Mesenchymal stem cell (in vitro differentiated cells and primary cell): ENCODE results near the gene DDX56.
"Not testable (repeated sequence)": the region's sequence is repeated elsewhere in the genome, so short reads cannot be mapped to it uniquely, and the experiment has no call there.

ENCODE experiments used
- DNase-seq: peaks from one replicate; pipeline ENCODE4 v3.0.0-alpha.2; 2013
- H2AFZ ChIP-seq: one replicate; pipeline ENCODE4 v1.6.1; 2013; ENCODE audit warnings: low read depth, mild to moderate bottlenecking, control low read depth, inconsistent platforms, low read length, moderate library complexity
- H2AK5ac ChIP-seq: 2 replicates; pipeline ENCODE4 v1.6.1; 2013; ENCODE audit warnings: low read length, moderate library complexity, mild to moderate bottlenecking, inconsistent platforms; ENCODE audit not compliant: severe bottlenecking
- H2BK120ac ChIP-seq: one replicate; pipeline ENCODE4 v1.6.1; 2013; ENCODE audit warnings: low read depth, mild to moderate bottlenecking, inconsistent platforms, low read length, moderate library complexity
- H2BK12ac ChIP-seq, 2 experiments: one replicate each; pipeline ENCODE4 v1.6.1; 2013; ENCODE audit warnings: inconsistent platforms in 2 of 2, low read length in 2 of 2, mild to moderate bottlenecking in 2 of 2, moderate library complexity in 2 of 2, control low read depth in 1 of 2
- H2BK15ac ChIP-seq: one replicate; pipeline ENCODE4 v1.6.1; 2013; ENCODE audit warnings: mild to moderate bottlenecking, low read depth, inconsistent platforms; ENCODE audit not compliant: poor library complexity, severe bottlenecking
- H2BK5ac ChIP-seq: 2 replicates; pipeline ENCODE4 v1.6.1; 2013; ENCODE audit warnings: low read depth, mild to moderate bottlenecking, low read length, control low read depth, inconsistent platforms; ENCODE audit not compliant: poor library complexity, severe bottlenecking
- H3K14ac ChIP-seq, 2 experiments: one replicate each; pipeline ENCODE4 v1.6.1; 2013; ENCODE audit warnings: inconsistent platforms in 2 of 2, low read length in 2 of 2, control low read depth in 1 of 2, mild to moderate bottlenecking in 1 of 2, moderate library complexity in 1 of 2
- H3K18ac ChIP-seq, 2 experiments: one replicate each; pipeline ENCODE4 v1.6.1; 2013; ENCODE audit warnings: inconsistent platforms in 2 of 2, low read length in 2 of 2, control low read depth in 1 of 2, low read depth in 1 of 2, mild to moderate bottlenecking in 1 of 2
- H3K23ac ChIP-seq, 2 experiments: one replicate each; pipeline ENCODE4 v1.6.1; 2013; ENCODE audit warnings: inconsistent platforms in 2 of 2, low read length in 2 of 2, mild to moderate bottlenecking in 2 of 2, moderate library complexity in 2 of 2, control low read depth in 1 of 2
- H3K27ac ChIP-seq: 2 replicates; pipeline ENCODE4 v1.5.1; 2013; ENCODE audit warnings: mild to moderate bottlenecking, moderate library complexity, low read length, control low read depth, inconsistent platforms; ENCODE audit not compliant: poor library complexity, severe bottlenecking
- H3K27me3 ChIP-seq, 2 experiments: 2 replicates each; pipeline versions ENCODE4 v1.6.1 to v1.7.0; 2013; ENCODE audit warnings: low read length in 2 of 2, mild to moderate bottlenecking in 2 of 2, moderate library complexity in 2 of 2, control low read depth in 1 of 2, inconsistent platforms in 1 of 2; ENCODE audit not compliant: control insufficient read depth in 1 of 2, insufficient read depth in 1 of 2
- H3K36me3 ChIP-seq, 2 experiments: 2 replicates each; pipeline versions ENCODE4 v1.6.1 to v1.7.0; 2013; ENCODE audit warnings: low read length in 2 of 2, control low read depth in 1 of 2, inconsistent platforms in 1 of 2, low read depth in 1 of 2, mild to moderate bottlenecking in 1 of 2; ENCODE audit not compliant: insufficient read depth in 2 of 2, control insufficient read depth in 1 of 2
- H3K4ac ChIP-seq, 2 experiments: one replicate each; pipeline ENCODE4 v1.6.1; 2013; ENCODE audit warnings: inconsistent platforms in 2 of 2, low read length in 2 of 2, mild to moderate bottlenecking in 2 of 2, moderate library complexity in 2 of 2, control low read depth in 1 of 2, low read depth in 1 of 2
- H3K4me1 ChIP-seq: 2 replicates; pipeline ENCODE4 v1.6.1; 2013; ENCODE audit warnings: low read depth, low read length, control low read depth; ENCODE audit not compliant: control insufficient read depth, insufficient read depth
- H3K4me2 ChIP-seq: 2 replicates; pipeline ENCODE4 v1.6.1; 2013; ENCODE audit warnings: low read length, mild to moderate bottlenecking, inconsistent platforms; ENCODE audit not compliant: poor library complexity, severe bottlenecking
- H3K4me3 ChIP-seq, 2 experiments: 2 replicates each; pipeline versions ENCODE4 v1.5.1 to v1.7.0; 2013; ENCODE audit warnings: low read length in 2 of 2, mild to moderate bottlenecking in 2 of 2, control low read depth in 1 of 2, low read depth in 1 of 2; ENCODE audit not compliant: insufficient read depth in 1 of 2
- H3K79me1 ChIP-seq: replicated peaks from 2 replicates; pipeline ENCODE4 v1.6.1; 2013; ENCODE audit warnings: mild to moderate bottlenecking, control low read depth, low read length, inconsistent platforms; ENCODE audit not compliant: poor library complexity, severe bottlenecking
- H3K9ac ChIP-seq: 2 replicates; pipeline ENCODE4 v1.7.0; 2013; ENCODE audit warnings: mild to moderate bottlenecking, low read length, moderate library complexity
- H3K9me3 ChIP-seq: 2 replicates; pipeline ENCODE4 v1.7.0; 2013; ENCODE audit warnings: mild to moderate bottlenecking, low read length; ENCODE audit not compliant: control insufficient read depth
- H4K8ac ChIP-seq: one replicate; pipeline ENCODE4 v1.6.1; 2013; ENCODE audit warnings: inconsistent platforms, mild to moderate bottlenecking, low read length, moderate library complexity
- H4K91ac ChIP-seq: one replicate; pipeline ENCODE4 v1.6.1; 2013; ENCODE audit warnings: mild to moderate bottlenecking, low read length, inconsistent platforms
- WGBS: methylation state at CpG from one replicate; pipeline ENCODE4 v1.1.7; 2013; ENCODE audit warnings: mixed read lengths; 5-methylcytosine and 5-hydroxymethylcytosine counted together

Gene DDX56

DNA sequence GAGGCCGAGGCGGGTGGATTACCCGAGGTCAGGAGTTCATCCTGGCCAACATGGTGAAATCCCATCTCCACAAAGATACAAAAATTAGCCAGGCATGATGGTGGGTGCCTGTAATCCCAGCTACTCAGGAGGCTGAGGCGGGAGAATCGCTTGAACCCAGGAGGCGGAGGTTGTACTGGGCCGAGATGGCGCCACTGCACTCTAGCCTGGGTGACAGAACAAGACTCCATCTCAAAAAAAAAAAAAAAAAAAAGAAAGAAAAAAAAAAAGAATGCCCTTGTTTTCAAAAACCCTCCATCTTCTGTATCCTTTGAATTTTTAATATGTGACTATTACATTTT, 11.1 kb downstream of the DDX56 start:
- not testable (repeated sequence) for H2BK15ac ChIP-seq, H3K14ac ChIP-seq, H4K8ac ChIP-seq, H3K23ac ChIP-seq, H3K9ac ChIP-seq, H3K18ac ChIP-seq, H2AK5ac ChIP-seq, H3K9me3 ChIP-seq, H3K27ac ChIP-seq, H2BK5ac ChIP-seq, H2AFZ ChIP-seq, H2BK12ac ChIP-seq, H4K91ac ChIP-seq, H3K4ac ChIP-seq, H3K4me3 ChIP-seq, DNase-seq, H3K4me2 ChIP-seq, H2BK120ac ChIP-seq, H3K27me3 ChIP-seq
- Histone ChIP-seq H3K79me1 (peaks cover 17% of the 10 kb centered on the region), H3K36me3 (peaks cover 43 to 44% of the 10 kb centered on the region in 2 experiments), H3K4me1 (peaks cover 15% of the 10 kb centered on the region)
- WGBS, result 94% methylated on average over 3 of the region's 8 CpGs

DNA sequence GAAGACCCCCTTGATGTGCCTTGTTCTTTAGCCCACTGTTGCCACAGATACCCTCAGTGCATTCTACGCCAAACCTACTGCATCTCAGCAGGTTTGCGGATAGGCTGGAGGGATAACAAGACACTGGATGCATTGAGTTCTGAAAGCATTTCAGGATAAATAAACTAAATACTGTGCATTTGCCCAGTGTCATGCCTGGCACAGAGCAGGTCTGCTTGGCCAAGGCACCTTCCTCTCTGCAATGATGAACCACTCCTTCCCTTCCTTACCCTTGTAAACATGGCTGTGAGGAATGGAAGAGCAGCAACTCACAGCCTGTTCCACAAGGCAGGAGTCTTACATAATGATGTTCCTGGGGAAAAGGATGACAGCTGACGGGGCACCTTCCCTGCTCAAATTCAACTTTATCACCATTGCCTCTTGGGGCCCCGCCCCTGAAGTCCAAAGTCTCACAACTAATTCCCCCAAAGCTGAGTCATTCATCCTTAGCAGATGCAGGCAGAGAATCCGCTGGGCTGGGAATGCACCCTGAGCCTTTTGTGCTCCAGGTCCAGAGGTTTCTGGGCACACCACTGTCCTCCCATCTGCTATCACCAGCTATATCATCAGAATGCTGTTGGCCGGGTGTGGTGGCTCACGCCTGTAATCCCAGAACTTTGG, 11.6 kb downstream of the DDX56 start:
- Histone ChIP-seq H4K91ac (no peak overlapping the region), H3K4me1 (peaks cover 15% of the 10 kb centered on the region), H3K18ac (no peak overlapping the region), H3K4me2 (no peak overlapping the region), H3K9me3 (no peaks in the 10 kb centered on the region), H2AFZ (no peak overlapping the region), H3K23ac (no peak overlapping the region), H2BK12ac (no peak overlapping the region), H3K36me3 (peaks cover 38 to 39% of the 10 kb centered on the region in 2 experiments), H3K9ac (no peak overlapping the region), H3K4me3 (no peak overlapping the region), H4K8ac (no peak overlapping the region), H3K27ac (no peak overlapping the region), H3K14ac (no peak overlapping the region), H3K27me3 (no peaks in the 10 kb centered on the region), H2BK15ac (peak overlapping the region; percentile 1), H2BK5ac (no peak overlapping the region), H2BK120ac (no peak overlapping the region), H3K4ac (no peak overlapping the region), H3K79me1 (peaks cover 17% of the 10 kb centered on the region), H2AK5ac (no peak overlapping the region)
- DNase-seq, result peak; percentile 53
- WGBS, result 81% methylated on average over 6 of the region's 7 CpGs

DNA sequence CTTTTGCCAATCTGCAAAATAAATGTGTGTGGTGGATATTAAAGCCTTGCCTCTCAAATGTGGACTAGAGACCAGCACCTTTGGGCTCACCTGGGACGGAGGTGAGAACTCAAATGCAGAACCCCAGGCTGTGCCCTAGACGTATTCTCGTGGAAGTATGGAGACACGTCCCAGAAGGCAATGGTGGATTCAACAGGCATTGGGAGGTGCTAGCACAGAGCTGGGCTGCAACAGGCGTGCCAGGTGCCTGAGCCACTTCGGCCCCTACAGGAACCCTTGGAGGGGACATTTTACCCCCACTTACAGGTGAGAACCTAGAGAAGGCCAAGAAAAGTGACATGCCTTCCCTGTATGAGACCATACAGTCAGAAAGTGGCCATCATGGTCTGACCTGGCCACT, 12.2 kb downstream of the DDX56 start:
- WGBS, result 94% methylated on average over 6 of the region's 6 CpGs
- Histone ChIP-seq H2BK5ac (no peak overlapping the region), H4K91ac (no peak overlapping the region), H2AFZ (no peak overlapping the region), H2BK15ac (no peak overlapping the region), H2BK120ac (no peak overlapping the region), H3K4me3 (no peak overlapping the region), H3K14ac (no peak overlapping the region), H3K9ac (no peak overlapping the region), H3K23ac (no peak overlapping the region), H3K9me3 (no peaks in the 10 kb centered on the region), H3K36me3 (peaks cover 32 to 34% of the 10 kb centered on the region in 2 experiments), H2BK12ac (no peak overlapping the region), H3K4me2 (no peak overlapping the region), H4K8ac (no peak overlapping the region), H3K4ac (no peak overlapping the region), H3K4me1 (peaks cover 15% of the 10 kb centered on the region), H3K18ac (no peak overlapping the region), H2AK5ac (no peak overlapping the region), H3K27me3 (no peaks in the 10 kb centered on the region), H3K27ac (no peak overlapping the region), H3K79me1 (peaks cover 17% of the 10 kb centered on the region)
- no peak for DNase-seq

DNA sequence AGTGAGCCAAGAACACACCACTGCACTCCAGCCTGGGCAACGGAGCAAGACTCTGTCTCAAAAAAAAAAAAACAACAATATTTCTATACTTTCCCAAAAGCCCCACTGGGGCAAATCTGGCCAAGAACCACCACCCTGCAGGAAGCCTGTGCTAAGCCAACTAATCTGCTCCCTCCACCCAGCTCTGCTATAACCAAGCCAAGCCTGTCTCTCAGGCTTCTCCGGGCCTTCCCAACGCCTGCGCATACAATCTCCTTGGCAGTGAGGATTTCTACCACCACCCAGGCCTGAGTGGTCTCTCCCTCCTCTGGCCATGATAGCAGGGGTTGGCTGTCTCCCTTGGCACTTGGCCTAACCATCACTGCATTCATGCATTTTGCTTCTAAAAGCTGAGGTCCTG, 14.2 kb downstream of the DDX56 start:
- peaks cover 14% of the 10 kb centered on the region in 2 experiments for H3K36me3 ChIP-seq
- no peak overlapping the region for H3K18ac ChIP-seq
- no peak overlapping the region for H2AK5ac ChIP-seq
- no peak overlapping the region for H4K91ac ChIP-seq
- H3K9ac ChIP-seq, result no peak overlapping the region
- no peak overlapping the region for H2BK5ac ChIP-seq
- H3K9me3 ChIP-seq, result no peaks in the 10 kb centered on the region
- no peak overlapping the region for H2BK12ac ChIP-seq
- no peaks in the 10 kb centered on the region for H3K27me3 ChIP-seq
- no peak overlapping the region for H2AFZ ChIP-seq
- H3K4me3 ChIP-seq, result no peak overlapping the region
- peaks cover 10% of the 10 kb centered on the region for H3K79me1 ChIP-seq
- no peak overlapping the region for H3K14ac ChIP-seq
- H3K23ac ChIP-seq, result no peak overlapping the region
- H3K4me2 ChIP-seq, result no peak overlapping the region
- no peak for DNase-seq
- H3K4ac ChIP-seq, result no peak overlapping the region
- WGBS, result 90% methylated on average over 4 of the region's 4 CpGs
- H4K8ac ChIP-seq, result no peak overlapping the region
- H3K27ac ChIP-seq, result no peak overlapping the region
- H2BK15ac ChIP-seq, result no peak overlapping the region
- H3K4me1 ChIP-seq, result peaks cover 15% of the 10 kb centered on the region
- H2BK120ac ChIP-seq, result no peak overlapping the region
